Natural killer cell (primary cell): Measurements from ENCODE around the gene KLHL11. TPM values are rescaled to one million over a fixed set of nuclear protein-coding genes. Genes with fewer than 3 reads are reported as not detected.

Experiments
- ATAC-seq, 3 donors: fragments of 150-1000 bp in 2 of 3; fragments of 200-7000 bp in 1 of 3; cut with Tn5 transposase; 1 replicate in 1 of 3; 2 replicates in 2 of 3; pipeline ENCODE4 v1.10.0; 2021; ENCODE audit warnings: mild to moderate bottlenecking in 2 of 3, moderate library complexity in 2 of 3
- DNase-seq, 2 donors: peaks; one replicate each; pipeline versions ENCODE4 v3.0.0 to v3.0.0-alpha.2; 2013 to 2021; ENCODE audit warnings: mixed read lengths in 1 of 2
- H3K27ac ChIP-seq: one replicate; pipeline ENCODE4 v1.5.1; 2013; ENCODE audit warnings: mild to moderate bottlenecking, low read length
- H3K27me3 ChIP-seq: one replicate; pipeline ENCODE4 v1.6.1; 2013; ENCODE audit warnings: low read length; ENCODE audit not compliant: control insufficient read depth, insufficient read depth
- H3K36me3 ChIP-seq: one replicate; pipeline ENCODE4 v1.6.1; 2013; ENCODE audit warnings: low read length; ENCODE audit not compliant: control insufficient read depth, insufficient read depth
- H3K4me1 ChIP-seq: one replicate; pipeline ENCODE4 v1.6.1; 2013; ENCODE audit warnings: low read length; ENCODE audit not compliant: control insufficient read depth, insufficient read depth
- H3K4me3 ChIP-seq: one replicate; pipeline ENCODE4 v1.5.1; 2013; ENCODE audit warnings: low read length
- H3K9me3 ChIP-seq: one replicate; pipeline ENCODE4 v1.6.1; 2013; ENCODE audit warnings: low read length; ENCODE audit not compliant: control insufficient read depth, insufficient read depth
- H3K27ac Mint-ChIP-seq, 2 donors: one replicate each; pipeline ENCODE4 v1.8.0; 2022; ENCODE audit warnings: mild to moderate bottlenecking in 2 of 2, mixed read lengths in 2 of 2, moderate library complexity in 1 of 2
- H3K27me3 Mint-ChIP-seq, 2 donors: one replicate each; pipeline ENCODE4 v1.8.0; 2022; ENCODE audit warnings: low read depth in 2 of 2, mixed read lengths in 2 of 2
- H3K36me3 Mint-ChIP-seq: one replicate; pipeline ENCODE4 v1.8.0; 2022; ENCODE audit warnings: mixed read lengths
- H3K4me1 Mint-ChIP-seq, 2 donors: one replicate each; pipeline ENCODE4 v1.8.0; 2022; ENCODE audit warnings: mixed read lengths in 2 of 2
- H3K4me3 Mint-ChIP-seq: one replicate; pipeline ENCODE4 v1.8.0; 2022; ENCODE audit warnings: mild to moderate bottlenecking, moderate library complexity, mixed read lengths
- H3K9me3 Mint-ChIP-seq, 2 donors: one replicate each; pipeline ENCODE4 v1.8.0; 2022; ENCODE audit warnings: mixed read lengths in 2 of 2
- CTCF ChIP-seq: fragments of 200-600 bp; IDR thresholded peaks from one replicate; pipeline ENCODE4 v1.8.0; 2022; ENCODE audit warnings: antibody characterized with exemption
- WGBS: methylation state at CpG from one replicate; pipeline ENCODE4 v1.1.7; 2013; ENCODE audit warnings: missing lambda C conversion rate; ENCODE audit not compliant: insufficient coverage; 5-methylcytosine and 5-hydroxymethylcytosine counted together
- intact Hi-C: fragments of 100-400 bp; cut with micrococcal nuclease; formaldehyde crosslinking; loops from one replicate; pipeline ENCODE4 v1.14.2; 2022
- total RNA-seq, 4 donors: library from RNA; stranded (reverse); fragments of 120-200 nt in 1 of 4; gene quantifications; one replicate each; pipeline versions ENCODE4 v1.2.3 to v1.2.4, GENCODE V29; 2013 to 2022

Gene KLHL11
- total RNA-seq, 3 donors from 2014 or later (not counting 1 experiment from before 2014, with no cell fraction given) = 19.4 to 29.0 (median 28.2) TPM

GRCh38 chr17:41905172-41905571 lies 39.9 kb upstream of the KLHL11 start:
- H3K9me3 Mint-ChIP-seq = no peaks in the 10 kb centered on the region
- WGBS = 97% methylated on average over 4 of the region's 4 CpGs

GRCh38 chr17:41904242-41904841 lies 39.1 kb upstream of the KLHL11 start:
- Histone ChIP-seq H3K27ac (no peak overlapping the region), H3K27me3 (no peaks in the 10 kb centered on the region), H3K36me3 (peaks cover 82% of the 10 kb centered on the region), H3K4me3 (no peak overlapping the region), H3K4me1 (no peaks in the 10 kb centered on the region), H3K9me3 (no peaks in the 10 kb centered on the region)
- H3K9me3 Mint-ChIP-seq = no peaks in the 10 kb centered on the region
- no peak for TF ChIP-seq CTCF
- H3K36me3 Mint-ChIP-seq = peaks cover 22% of the 10 kb centered on the region
- 93% methylated on average over 7 of the region's 7 CpGs for WGBS
- H3K4me3 Mint-ChIP-seq = no peak overlapping the region
- no peaks in the 10 kb centered on the region for H3K27me3 Mint-ChIP-seq
- ATAC-seq (no peak), DNase-seq (no peak)
- H3K4me1 Mint-ChIP-seq = peaks cover 0 to 8% of the 10 kb centered on the region in 2 donors
- H3K27ac Mint-ChIP-seq = no peak overlapping the region
- intact Hi-C loops = no loop called here

More at GRCh38 chr17:41905172-41905571, 39.9 kb upstream of the KLHL11 start:
- Histone ChIP-seq H3K9me3 (no peaks in the 10 kb centered on the region), H3K27me3 (no peaks in the 10 kb centered on the region), H3K27ac (no peak overlapping the region), H3K36me3 (peaks cover 83% of the 10 kb centered on the region), H3K4me1 (no peaks in the 10 kb centered on the region), H3K4me3 (no peak overlapping the region)
- Mint-ChIP-seq H3K4me3 (no peak overlapping the region), H3K27ac (no peak overlapping the region), H3K27me3 (no peaks in the 10 kb centered on the region), H3K36me3 (peaks cover 18% of the 10 kb centered on the region), H3K4me1 (peaks cover 0 to 8% of the 10 kb centered on the region in 2 donors)
- intact Hi-C loops = no loop called here
- TF ChIP-seq CTCF = no peak
- ATAC-seq (no peak), DNase-seq (no peak)

- intact Hi-C loops = no loop called here
- TF ChIP-seq CTCF = no peak
- no peak for ATAC-seq
- H3K4me1 ChIP-seq = no peaks in the 10 kb centered on the region
- H3K27ac ChIP-seq = no peak overlapping the region
- H3K4me3 ChIP-seq = no peak overlapping the region
- Mint-ChIP-seq H3K27ac (no peak overlapping the region), H3K36me3 (peaks cover 24% of the 10 kb centered on the region), H3K4me3 (no peak overlapping the region), H3K9me3 (no peaks in the 10 kb centered on the region), H3K27me3 (no peaks in the 10 kb centered on the region), H3K4me1 (peaks cover 0 to 4% of the 10 kb centered on the region in 2 donors)
- H3K27me3 ChIP-seq = no peaks in the 10 kb centered on the region
- WGBS = 88% methylated on average over 11 of the region's 11 CpGs
- DNase-seq = no peak
- H3K9me3 ChIP-seq = no peaks in the 10 kb centered on the region
- peaks cover 80% of the 10 kb centered on the region for H3K36me3 ChIP-seq
Observed at GRCh38 chr17:41901646-41902045, 36.4 kb upstream of the KLHL11 start.

- no peak overlapping the region for H3K27ac Mint-ChIP-seq
- intact Hi-C loops = no loop called here
- no peak overlapping the region for H3K4me3 ChIP-seq
- H3K36me3 Mint-ChIP-seq = peaks cover 24% of the 10 kb centered on the region
- no peaks in the 10 kb centered on the region for H3K27me3 ChIP-seq
- no peak for ATAC-seq
- no peaks in the 10 kb centered on the region for H3K9me3 Mint-ChIP-seq
- H3K36me3 ChIP-seq = peaks cover 81% of the 10 kb centered on the region
- no peaks in the 10 kb centered on the region for H3K9me3 ChIP-seq
- 96% methylated on average over 6 of the region's 6 CpGs for WGBS
- H3K4me1 Mint-ChIP-seq = peaks cover 0 to 5% of the 10 kb centered on the region in 2 donors
- no peaks in the 10 kb centered on the region for H3K4me1 ChIP-seq
- H3K27ac ChIP-seq = no peak overlapping the region
- no peak overlapping the region for H3K4me3 Mint-ChIP-seq
- no peak for DNase-seq
- TF ChIP-seq CTCF = no peak
- H3K27me3 Mint-ChIP-seq = no peaks in the 10 kb centered on the region
Observed at GRCh38 chr17:41896726-41897125, 31.5 kb upstream of the KLHL11 start.
